ENCODE results near the gene ADGRB3. TPM values are rescaled to one million over a fixed set of nuclear protein-coding genes. Genes with fewer than 3 reads are reported as not detected.

ADGRB3 gene
- total and polyA plus RNA-seq, 7 donors = 0.60 to 11.5 (median 9.7) TPM; not detected in 1

GRCh38 chr6:68724060-68724459 is 89.0 kb downstream of the ADGRB3 start:
- no peak for TF ChIP-seq POLR2A (IDR thresholded peaks at IDR 0.05)
- intact Hi-C loops (cut with DNase I) = no loop called here
- Histone ChIP-seq H3K36me3 (no peaks in the 10 kb centered on the region), H3K9me3 (no peaks in the 10 kb centered on the region), H3K27ac (no peak overlapping the region), H3K4me1 (no peaks in the 10 kb centered on the region), H3K27me3 (no peaks in the 10 kb centered on the region), H3K4me3 (no peak overlapping the region)
- DNase-seq = no peak
- 81 to 87% methylated on average over 2 of the region's 2 CpGs for WGBS, 2 donors

DNA sequence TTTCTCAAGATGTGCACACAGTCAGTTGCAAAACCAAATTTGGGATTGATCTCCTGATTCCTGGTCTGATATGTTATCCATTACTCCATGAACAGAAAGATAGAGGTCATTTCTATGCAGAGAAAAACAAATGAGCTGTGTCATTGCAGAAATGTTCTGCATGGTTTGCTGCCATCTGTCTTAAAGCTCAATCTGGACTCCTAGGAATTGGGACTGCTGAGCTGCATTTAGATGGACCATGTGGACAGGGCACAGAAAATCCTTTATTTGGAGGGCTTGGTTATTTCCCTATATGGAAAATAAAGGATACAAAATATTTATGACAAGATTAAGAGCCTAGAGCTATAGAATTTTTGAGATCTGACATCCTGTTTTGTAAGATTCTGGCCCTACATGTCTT is 91.3 kb downstream of the ADGRB3 start:
- no peak for DNase-seq
- TF ChIP-seq POLR2A (IDR thresholded peaks at IDR 0.05) (no peak), POLR2AphosphoS5 (IDR thresholded peaks at IDR 0.05) (no peak)
- TF ChIP-seq, protein P1, sequence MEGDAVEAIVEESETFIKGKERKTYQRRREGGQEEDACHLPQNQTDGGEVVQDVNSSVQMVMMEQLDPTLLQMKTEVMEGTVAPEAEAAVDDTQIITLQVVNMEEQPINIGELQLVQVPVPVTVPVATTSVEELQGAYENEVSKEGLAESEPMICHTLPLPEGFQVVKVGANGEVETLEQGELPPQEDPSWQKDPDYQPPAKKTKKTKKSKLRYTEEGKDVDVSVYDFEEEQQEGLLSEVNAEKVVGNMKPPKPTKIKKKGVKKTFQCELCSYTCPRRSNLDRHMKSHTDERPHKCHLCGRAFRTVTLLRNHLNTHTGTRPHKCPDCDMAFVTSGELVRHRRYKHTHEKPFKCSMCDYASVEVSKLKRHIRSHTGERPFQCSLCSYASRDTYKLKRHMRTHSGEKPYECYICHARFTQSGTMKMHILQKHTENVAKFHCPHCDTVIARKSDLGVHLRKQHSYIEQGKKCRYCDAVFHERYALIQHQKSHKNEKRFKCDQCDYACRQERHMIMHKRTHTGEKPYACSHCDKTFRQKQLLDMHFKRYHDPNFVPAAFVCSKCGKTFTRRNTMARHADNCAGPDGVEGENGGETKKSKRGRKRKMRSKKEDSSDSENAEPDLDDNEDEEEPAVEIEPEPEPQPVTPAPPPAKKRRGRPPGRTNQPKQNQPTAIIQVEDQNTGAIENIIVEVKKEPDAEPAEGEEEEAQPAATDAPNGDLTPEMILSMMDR (IDR thresholded peaks at IDR 0.05) = no peak
- intact Hi-C loops (cut with DNase I) = no loop called here
- Histone ChIP-seq H3K36me3 (no peaks in the 10 kb centered on the region), H3K27me3 (no peaks in the 10 kb centered on the region), H3K27ac (no peak overlapping the region), H3K9me3 (no peaks in the 10 kb centered on the region), H3K4me1 (no peaks in the 10 kb centered on the region), H3K4me3 (no peak overlapping the region)

DNA sequence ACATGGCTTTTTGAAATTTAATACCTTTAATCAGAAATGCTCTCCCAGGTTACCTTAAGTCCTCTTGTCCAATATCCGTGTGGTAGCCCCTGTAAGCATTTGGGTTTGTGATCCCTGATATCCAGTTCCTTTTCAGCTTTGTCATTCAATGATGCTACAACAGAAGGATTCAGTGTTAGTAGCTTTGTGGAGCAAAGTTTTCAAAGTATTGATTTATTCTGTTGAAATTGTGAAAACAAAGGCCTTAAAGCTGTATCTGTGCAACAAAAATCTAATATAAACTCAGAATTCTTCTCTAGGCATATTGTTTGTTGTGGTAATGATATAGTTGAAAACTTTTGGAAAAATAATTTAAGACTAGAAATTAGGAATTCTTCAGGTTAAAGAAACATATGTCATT is 91.9 kb downstream of the ADGRB3 start:
- WGBS, 2 donors = 80 to 92% methylated on average over 1 of the region's 1 CpG
- H3K27ac ChIP-seq = no peak overlapping the region
- no peak overlapping the region for H3K4me3 ChIP-seq
- H3K27me3 ChIP-seq = no peaks in the 10 kb centered on the region
- no peak for DNase-seq
- H3K9me3 ChIP-seq = no peaks in the 10 kb centered on the region
- intact Hi-C loops (cut with DNase I) = no loop called here
- no peaks in the 10 kb centered on the region for H3K4me1 ChIP-seq
- TF ChIP-seq POLR2A (IDR thresholded peaks at IDR 0.05) = no peak
- TF ChIP-seq, protein P1 (IDR thresholded peaks at IDR 0.05) = no peak
- TF ChIP-seq POLR2AphosphoS5 (IDR thresholded peaks at IDR 0.05) = no peak
- no peak for TF ChIP-seq EP300 (IDR thresholded peaks at IDR 0.05)
- H3K36me3 ChIP-seq = no peaks in the 10 kb centered on the region

DNA sequence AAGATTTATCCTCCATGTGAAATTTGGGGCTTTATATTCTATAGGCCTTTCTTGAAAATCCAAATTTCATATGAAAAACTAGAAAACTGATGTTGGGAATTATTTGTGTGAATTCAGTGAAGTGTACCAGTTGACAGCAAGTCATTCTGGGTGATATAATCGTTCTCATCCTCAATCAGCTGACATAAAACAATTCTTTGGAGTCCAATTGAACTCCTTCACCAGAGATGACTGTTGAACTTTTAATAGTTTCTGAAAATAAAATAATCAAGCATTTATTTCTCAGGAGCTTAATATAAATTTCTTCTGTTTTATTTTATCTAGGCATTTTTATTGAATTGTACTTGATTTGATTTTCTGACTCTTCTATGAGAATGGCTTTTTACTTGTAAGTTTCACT is 92.6 kb downstream of the ADGRB3 start:
- intact Hi-C loops (cut with DNase I) = no loop called here
- Histone ChIP-seq H3K4me1 (no peaks in the 10 kb centered on the region), H3K27me3 (no peaks in the 10 kb centered on the region), H3K9me3 (no peaks in the 10 kb centered on the region), H3K36me3 (no peaks in the 10 kb centered on the region), H3K4me3 (no peak overlapping the region), H3K27ac (no peak overlapping the region)
- no peak for TF ChIP-seq POLR2AphosphoS5 (IDR thresholded peaks at IDR 0.05)
- WGBS, 2 donors = 23 to 53% methylated on average over 1 of the region's 1 CpG
- DNase-seq = no peak

- Histone ChIP-seq H3K4me3 (no peak overlapping the region), H3K9me3 (no peaks in the 10 kb centered on the region), H3K27me3 (no peaks in the 10 kb centered on the region), H3K4me1 (no peaks in the 10 kb centered on the region), H3K36me3 (no peaks in the 10 kb centered on the region), H3K27ac (no peak overlapping the region)
- TF ChIP-seq EP300 (IDR thresholded peaks at IDR 0.05) = no peak
- TF ChIP-seq, protein P1 (IDR thresholded peaks at IDR 0.05) = no peak
- no peak for TF ChIP-seq POLR2A (IDR thresholded peaks at IDR 0.05)
- no peak for DNase-seq
- 53 to 59% methylated on average over 5 of the region's 5 CpGs for WGBS, 2 donors
- intact Hi-C loops (cut with DNase I) = no loop called here
Measured at GRCh38 chr6:68728159-68728979, 93.3 kb downstream of the ADGRB3 start.

- Histone ChIP-seq H3K4me1 (no peaks in the 10 kb centered on the region), H3K4me3 (no peak overlapping the region), H3K27me3 (no peaks in the 10 kb centered on the region), H3K9me3 (no peaks in the 10 kb centered on the region), H3K36me3 (no peaks in the 10 kb centered on the region), H3K27ac (no peak overlapping the region)
- WGBS, 2 donors = 57 to 69% methylated on average over 5 of the region's 5 CpGs
- intact Hi-C loops (cut with DNase I) = no loop called here
- no peak for TF ChIP-seq POLR2A (IDR thresholded peaks at IDR 0.05)
- TF ChIP-seq EP300 (IDR thresholded peaks at IDR 0.05) = no peak
- TF ChIP-seq, protein P1 (IDR thresholded peaks at IDR 0.05) = no peak
- TF ChIP-seq POLR2AphosphoS5 (IDR thresholded peaks at IDR 0.05) = no peak
- DNase-seq = no peak
Measured at GRCh38 chr6:68729377-68729903, 94.4 kb downstream of the ADGRB3 start.

All from sigmoid colon (tissue), 7 donors.